HG03159 (cell line): ENCODE results near the gene SARM1.
A peak's percentile ranks its signal among the peaks of the same experiment; 100 is the strongest.

Source experiments
- ATAC-seq: cut with Tn5 transposase; IDR thresholded peaks from one replicate; pipeline ENCODE4 v1.9.1; 2021; ENCODE audit warnings: mild to moderate bottlenecking, moderate library complexity; ENCODE audit not compliant: unreplicated experiment

SARM1 gene

GRCh38 chr17:28340374-28340773 is 31.1 kb upstream of the SARM1 start:
- ATAC-seq: no peak

- no peak for ATAC-seq
Observed at GRCh38 chr17:28341516-28341915, 30.0 kb upstream of the SARM1 start.

- no peak for ATAC-seq
Observed at GRCh38 chr17:28342313-28342712, 29.2 kb upstream of the SARM1 start.

GRCh38 chr17:28343491-28343932 is 28.0 kb upstream of the SARM1 start:
- ATAC-seq: no peak

- no peak for ATAC-seq
Observed at GRCh38 chr17:28344011-28344410, 27.5 kb upstream of the SARM1 start.

GRCh38 chr17:28344435-28344901 is 27.0 kb upstream of the SARM1 start:
- ATAC-seq: no peak

GRCh38 chr17:28345419-28346198 is 25.9 kb upstream of the SARM1 start:
- ATAC-seq: no peak

GRCh38 chr17:28346199-28346580 is 25.3 kb upstream of the SARM1 start:
- no peak for ATAC-seq

- no peak for ATAC-seq
Observed at GRCh38 chr17:28346746-28347246, 24.7 kb upstream of the SARM1 start.

- no peak for ATAC-seq
Observed at GRCh38 chr17:28347261-28347891, 24.1 kb upstream of the SARM1 start.

GRCh38 chr17:28348979-28349378 is 22.5 kb upstream of the SARM1 start:
- no peak for ATAC-seq

- ATAC-seq: no peak
Observed at GRCh38 chr17:28350271-28350670, 21.2 kb upstream of the SARM1 start.

GRCh38 chr17:28357061-28357900 is 14.2 kb upstream of the SARM1 start, which contains the start of gene POLDIP2:
TSS of gene POLDIP2 (minus strand) at chr17:28357527. CDS start at chr17:28357448, 79 bp downstream.
- ATAC-seq: peak; percentile 91

GRCh38 chr17:28357901-28358197 is 13.6 kb upstream of the SARM1 start:
- no peak for ATAC-seq

- no peak for ATAC-seq
Observed at GRCh38 chr17:28363186-28363585, 8.3 kb upstream of the SARM1 start.

GRCh38 chr17:28363776-28364650 is 7.5 kb upstream of the SARM1 start:
- ATAC-seq: no peak

- ATAC-seq: no peak
Observed at GRCh38 chr17:28364665-28365363, 6.7 kb upstream of the SARM1 start, which contains the start of gene SEBOX. TSS of gene SEBOX (minus strand) at chr17:28365199. CDS start at chr17:28365151, 48 bp downstream.

- ATAC-seq: no peak
Observed at GRCh38 chr17:28365487-28365886, 6.0 kb upstream of the SARM1 start.

GRCh38 chr17:28366605-28367004 is 4.9 kb upstream of the SARM1 start:
- ATAC-seq: no peak
